AG08396 (cell line): ENCODE measurements around the gene DIS3L2.
A peak's percentile ranks its signal among the peaks of the same experiment; 100 is the strongest.
"Not testable (repeated sequence)": the region's sequence is repeated elsewhere in the genome, so short reads cannot be mapped to it uniquely, and the experiment has no call there.

ENCODE experiments used
- DNase-seq: peaks from one replicate; pipeline ENCODE4 v3.0.0; 2012; ENCODE audit warnings: low spot score, mixed read lengths

Gene DIS3L2

DNA sequence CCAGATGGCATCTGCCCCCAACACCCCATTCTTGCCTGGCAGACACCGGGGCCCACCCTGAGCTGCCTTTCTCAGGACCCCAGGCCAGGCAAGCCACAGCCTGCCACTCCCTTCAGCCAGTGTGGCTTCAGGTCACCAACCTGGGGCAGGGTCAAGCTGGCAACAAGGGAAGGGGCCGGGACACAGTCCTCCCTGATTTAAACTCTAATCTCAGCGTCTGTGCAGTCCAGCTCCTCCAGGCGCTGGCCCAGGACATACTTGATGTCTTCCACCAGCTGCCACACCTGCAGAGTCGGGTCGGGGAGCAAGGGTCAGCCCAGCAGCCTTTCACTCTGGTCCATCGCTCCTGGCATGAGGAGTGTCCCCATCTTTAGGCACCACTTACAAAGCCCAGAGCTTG is 388.0 kb downstream of the DIS3L2 start:
- no peak for DNase-seq

DNA sequence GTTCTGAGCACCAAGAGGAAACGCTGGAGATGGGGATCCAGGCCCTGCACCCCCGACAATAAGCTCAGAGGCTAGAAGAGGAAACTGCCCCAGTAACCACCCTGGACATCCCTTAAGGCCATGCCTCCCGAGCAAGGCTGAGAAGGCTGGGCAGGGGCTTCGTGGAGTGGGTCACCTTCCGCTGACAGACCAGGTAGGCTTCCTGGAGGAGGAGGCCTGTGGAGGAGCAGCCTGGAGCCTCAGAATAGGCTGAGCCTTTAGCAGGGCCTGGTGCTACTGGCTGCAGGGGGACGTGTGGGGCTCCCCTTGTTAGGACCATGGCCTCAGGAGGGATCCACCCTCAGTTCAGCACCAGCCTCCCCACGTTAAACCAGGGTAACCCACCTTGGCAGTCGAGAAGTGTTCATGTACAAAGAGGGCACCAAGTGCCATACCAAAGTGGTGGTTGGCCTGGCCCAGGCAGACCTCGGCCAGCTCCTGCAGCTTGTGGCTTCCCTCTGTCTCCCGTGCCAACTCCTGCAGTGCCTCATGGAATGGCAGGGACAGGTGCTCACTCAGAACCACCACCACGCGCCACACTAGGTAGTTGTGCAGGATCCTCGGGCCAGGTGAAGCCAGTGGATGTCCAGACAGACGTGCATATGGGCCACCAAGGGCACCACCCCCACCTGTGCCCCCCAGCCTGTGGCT is 388.6 kb downstream of the DIS3L2 start:
- no peak for DNase-seq

DNA sequence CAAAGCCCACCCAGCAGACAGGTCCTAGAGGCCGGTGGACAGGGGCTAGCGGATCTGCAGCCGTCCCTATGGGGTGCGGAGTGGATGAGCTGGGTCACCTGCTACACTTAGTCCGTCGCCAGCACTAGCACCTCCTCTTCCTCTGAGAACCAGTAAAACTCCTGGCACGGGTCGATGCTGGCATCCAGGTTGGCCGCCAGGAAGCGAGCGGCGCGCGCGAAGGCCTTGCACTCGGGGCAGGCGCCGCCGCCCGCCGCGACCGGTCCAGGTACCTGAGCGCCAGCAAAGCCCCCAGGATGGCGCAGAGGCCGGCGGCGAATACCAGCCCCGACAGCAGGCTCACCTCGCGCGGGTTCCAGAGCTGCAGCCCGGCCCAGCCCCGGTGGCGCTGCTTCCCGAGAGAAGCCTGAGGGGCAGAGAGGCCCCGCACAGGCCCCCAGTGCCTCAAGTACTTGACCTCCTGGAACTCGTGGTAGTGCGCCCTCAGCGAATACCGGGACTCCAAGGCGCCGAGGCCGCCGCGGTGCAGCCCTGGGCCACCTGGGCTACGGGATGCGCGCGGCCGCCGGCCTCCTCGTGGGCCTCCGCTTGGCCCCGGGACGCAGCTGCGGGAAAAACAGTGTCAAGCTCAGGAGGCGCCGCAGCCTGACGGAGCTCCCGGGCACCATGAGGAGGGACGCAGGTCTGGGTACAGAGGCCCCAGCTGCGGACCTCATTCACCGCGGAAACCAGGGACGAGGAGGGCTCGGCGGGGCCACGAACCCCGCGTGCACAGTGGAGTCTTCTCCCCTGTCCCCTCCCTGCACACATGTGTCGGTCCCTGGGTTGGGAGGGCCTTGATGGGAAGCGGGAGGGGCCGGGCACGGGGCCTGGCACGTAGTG is 389.5 kb downstream of the DIS3L2 start:
- no peak for DNase-seq

DNA sequence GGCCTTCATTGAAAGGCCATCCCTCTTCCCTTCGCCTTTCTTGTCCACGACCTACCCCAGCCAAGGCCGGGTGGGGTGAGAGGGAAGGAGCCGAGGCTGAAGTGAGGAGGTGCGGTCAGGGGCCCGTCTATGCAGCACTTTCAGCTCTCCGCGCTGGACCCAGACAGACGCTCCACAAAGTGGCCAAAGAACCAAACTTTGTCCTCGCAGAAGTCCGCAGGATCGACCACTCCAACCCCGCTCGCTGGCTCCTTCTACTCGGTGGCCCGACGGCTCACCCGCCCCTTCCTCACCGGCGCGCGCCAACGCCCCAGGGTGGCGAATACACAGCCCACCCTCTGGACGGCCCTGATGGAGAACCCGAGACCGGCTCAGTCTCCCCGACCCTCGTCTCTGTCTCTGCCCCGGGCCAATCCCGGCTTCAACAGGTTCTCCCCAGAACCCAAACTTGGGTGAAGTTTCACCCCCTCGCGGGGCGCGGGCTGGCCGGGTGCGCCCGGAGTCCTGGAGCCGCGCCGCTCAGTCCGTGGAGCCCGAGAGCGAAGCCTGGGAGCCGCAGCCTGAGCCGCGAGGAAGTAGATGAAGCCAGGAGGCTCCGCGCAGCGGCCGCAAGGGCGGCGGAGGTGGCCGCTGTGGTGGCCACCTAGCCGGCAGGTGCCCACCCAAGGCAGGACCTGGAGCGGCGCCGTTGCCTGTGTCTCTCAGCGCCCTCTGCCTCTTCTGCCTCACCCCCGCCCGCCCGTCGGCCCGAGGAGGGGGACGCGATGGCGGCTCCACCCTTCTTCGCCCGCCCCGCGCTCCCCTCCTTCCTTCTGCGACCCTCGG is 390.4 kb downstream of the DIS3L2 start:
- DNase-seq: no peak

DNA sequence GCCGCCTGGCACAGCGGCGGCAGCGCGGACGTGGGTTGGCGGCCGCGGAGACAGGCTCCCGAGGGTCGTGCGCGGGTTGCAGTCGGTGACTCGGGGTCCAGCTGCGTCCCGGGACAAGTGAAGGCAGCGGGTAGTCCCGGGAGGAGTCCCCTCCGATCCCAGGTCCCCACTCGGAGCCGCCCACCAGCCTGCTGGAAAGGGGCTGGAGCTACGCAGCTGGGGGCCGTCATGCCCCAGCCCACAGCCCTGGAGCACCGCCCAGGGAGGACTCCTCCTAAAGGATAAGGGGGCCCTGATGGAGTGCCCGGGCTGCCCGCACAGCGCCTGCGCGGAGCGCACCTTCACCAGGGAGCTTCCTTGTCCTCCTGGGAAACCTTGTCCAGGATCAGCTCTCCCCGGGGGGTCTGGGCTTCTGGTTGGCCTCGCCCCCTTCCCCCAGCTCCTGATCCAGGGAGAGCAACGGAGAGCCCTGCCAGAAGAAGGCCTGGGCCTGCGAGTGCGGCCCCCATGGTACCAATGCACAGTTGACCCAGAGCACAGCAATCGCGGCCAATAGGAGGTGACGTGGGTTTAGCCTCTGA is 391.1 kb downstream of the DIS3L2 start:
- DNase-seq: no peak

DNA sequence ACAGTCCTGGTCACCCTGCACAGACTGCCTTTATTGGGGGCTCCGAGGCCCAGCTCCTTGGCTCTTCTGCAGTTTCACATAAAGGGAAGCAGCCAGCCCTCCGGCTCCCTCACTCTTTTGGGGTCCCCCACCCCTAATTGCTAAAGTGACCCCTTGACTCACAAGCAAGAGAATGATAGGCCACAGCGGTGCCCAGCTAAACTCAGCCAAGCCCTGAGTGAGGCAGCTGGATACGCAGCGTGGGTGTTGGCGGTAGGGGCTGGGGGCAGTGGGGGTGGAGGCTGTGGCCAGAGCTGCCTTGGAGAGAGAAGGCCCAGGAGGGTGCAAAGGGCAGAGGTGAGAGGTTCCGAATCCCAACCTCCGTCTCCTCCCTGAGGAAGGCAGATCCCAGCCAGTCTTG is 391.6 kb downstream of the DIS3L2 start:
- DNase-seq: no peak

DNA sequence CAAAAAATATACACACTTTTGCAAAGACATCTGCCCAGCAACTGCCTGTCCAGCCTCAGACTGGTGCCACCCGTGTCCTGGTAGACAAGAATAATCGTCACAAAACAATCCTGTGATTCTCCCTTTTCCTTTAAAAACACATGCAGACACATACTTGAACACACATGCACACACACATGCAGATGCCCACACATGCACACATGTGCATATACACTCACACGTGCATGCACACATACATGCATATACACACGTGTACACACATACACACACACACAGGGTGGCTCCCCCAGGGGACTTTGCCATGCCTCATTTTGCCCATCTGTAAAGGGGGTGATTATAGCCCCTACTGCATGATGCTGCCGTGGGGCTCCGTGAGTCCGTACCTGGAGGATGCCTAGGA is 392.1 kb downstream of the DIS3L2 start:
- no peak for DNase-seq

DNA sequence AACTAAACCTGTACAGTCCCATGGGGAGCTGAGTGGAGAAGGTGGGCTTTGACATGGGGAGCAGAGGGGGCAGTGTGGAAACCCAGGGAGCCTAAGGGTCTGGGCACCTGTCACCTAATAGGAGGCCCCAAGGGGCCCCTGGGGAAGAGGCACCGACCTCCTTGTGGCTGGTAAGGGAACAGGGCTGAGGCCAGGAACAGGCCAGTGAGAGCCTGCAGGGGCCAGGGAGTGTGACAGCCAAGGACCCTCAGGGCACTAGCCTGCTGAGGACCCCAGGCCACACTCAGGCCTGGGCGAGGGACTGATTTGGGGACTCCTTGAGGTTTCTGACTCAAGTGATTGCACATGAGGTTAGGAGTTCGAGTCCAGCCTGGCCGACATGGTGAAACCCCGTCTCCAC is 392.6 kb downstream of the DIS3L2 start:
- no peak for DNase-seq

DNA sequence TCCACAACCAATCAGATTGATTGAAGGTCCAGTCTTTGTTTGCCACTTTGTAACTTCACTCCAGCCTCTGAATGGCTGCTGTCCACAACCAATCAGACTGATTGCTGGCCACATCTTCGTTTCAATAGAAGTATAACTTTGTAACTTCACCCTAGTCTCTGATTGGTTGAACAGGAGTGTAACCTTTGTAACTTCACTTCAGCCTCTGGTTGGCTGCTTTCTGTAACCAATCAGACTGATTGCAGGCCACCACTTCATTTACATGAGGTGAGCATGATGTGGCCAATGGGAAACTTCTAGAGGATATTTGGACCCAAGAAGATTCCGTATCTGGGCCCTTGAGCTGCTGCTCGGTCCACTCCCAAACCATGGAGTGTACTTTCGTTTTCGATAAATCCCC is 400.1 kb downstream of the DIS3L2 start:
- no peak for DNase-seq

DNA sequence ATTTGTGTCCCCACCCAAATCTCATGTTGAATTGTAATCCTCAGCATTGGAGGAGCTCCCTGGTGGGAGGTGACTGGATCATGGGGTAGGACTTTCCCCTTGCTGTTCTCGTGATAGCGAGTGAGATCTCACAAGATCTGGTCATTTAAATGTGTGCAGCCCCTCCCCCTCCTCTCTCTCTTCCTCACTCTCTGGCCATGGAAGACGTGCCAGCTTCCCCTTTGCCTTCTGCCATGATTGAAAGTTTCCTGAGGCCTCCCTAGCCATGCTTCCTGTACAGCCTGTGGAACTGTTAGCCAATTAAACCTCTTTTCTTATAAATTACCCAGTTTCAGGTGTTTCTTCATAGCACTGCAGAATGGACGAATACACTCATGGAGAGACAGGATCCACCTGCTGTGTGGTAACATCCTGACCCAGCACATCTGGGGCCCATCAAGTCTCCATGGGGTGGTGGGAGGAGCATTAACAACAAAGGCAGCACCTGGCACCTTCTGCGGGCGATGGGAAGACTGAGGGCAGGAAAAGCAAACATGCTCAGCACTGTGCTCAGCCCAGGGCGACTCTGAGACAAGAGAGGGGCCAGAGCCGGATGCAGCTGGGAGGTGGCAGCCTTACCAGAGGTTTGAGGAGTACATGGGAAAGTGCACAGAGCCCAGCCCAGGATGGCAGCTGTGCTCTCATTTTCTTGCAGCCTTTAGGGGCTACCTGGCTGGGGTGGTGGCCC is 400.8 kb downstream of the DIS3L2 start:
- DNase-seq: no peak

DNA sequence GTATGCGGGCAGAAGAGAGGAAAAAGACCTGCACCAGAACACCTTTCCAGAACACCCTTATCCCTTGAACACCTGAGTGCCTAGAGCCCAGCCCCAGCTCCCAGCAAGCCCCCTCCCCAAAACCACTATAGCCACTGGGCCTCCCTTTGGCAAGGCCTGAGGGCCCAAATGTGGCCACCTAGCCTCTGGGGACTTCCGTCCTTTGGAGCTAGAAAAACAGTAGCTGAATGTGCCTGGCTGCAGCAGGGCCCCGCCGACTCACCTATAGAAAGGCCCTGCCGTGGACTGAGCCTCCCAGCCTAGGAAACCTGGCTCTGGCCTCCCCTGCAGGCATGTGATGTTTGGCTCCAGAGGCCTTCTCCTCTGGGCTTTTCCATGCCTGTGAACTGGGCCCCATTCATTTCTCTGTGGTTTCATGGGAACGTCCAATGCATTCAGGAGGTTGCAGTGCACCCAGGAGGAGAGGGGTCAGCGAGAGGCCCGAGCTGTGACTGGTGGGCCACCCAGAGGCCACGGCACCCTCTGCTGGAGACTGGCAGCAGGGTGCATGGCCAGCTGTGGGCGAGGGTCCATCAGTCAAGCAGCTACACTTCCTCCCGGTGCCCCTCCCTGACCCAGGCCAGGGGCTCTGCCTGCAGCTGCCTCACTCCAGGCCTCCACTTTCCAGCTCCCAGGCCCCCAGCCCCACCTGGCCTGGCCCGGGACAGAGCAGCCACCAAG is 401.7 kb downstream of the DIS3L2 start:
- not testable (repeated sequence) for DNase-seq

DNA sequence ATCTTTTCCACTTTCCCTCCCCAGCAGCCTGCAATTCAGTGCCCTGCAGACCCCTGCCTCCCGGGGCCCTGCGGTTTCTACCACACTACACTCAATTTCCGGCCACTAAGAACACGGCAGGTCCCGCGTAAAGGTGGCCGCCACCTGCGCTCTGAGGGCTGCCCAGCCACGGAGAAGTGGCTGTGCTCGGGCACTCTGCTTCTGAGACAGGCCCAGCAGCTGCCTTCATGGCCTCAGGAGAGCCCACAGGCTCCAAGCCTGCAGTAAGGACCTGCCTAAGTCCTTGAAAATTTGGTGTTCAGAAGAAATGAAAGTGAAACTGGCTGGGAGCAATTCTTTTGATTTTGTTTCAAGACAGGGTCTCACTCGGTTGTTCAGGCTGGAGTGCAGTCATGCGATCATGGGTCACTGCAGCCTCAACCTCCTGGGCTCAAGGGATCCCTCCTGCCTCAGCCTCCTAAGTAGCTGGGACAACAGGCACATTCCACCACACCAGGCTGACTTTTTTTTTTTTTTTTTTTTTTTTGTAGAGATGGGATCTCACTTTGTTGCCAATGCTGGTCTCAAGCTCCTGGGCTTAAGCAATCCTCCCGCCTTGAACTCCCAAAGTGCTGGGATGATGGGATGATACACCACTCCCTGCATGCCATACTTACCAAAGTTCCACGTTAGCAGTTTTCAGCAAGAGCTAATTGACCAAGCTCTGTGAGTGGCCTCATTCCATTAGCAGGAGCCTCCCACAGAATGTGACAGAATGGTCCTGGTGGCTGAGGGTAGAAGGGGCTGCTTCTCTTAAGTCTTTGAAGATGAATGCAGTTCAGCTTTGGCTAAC is 402.5 kb downstream of the DIS3L2 start:
- no peak for DNase-seq

DNA sequence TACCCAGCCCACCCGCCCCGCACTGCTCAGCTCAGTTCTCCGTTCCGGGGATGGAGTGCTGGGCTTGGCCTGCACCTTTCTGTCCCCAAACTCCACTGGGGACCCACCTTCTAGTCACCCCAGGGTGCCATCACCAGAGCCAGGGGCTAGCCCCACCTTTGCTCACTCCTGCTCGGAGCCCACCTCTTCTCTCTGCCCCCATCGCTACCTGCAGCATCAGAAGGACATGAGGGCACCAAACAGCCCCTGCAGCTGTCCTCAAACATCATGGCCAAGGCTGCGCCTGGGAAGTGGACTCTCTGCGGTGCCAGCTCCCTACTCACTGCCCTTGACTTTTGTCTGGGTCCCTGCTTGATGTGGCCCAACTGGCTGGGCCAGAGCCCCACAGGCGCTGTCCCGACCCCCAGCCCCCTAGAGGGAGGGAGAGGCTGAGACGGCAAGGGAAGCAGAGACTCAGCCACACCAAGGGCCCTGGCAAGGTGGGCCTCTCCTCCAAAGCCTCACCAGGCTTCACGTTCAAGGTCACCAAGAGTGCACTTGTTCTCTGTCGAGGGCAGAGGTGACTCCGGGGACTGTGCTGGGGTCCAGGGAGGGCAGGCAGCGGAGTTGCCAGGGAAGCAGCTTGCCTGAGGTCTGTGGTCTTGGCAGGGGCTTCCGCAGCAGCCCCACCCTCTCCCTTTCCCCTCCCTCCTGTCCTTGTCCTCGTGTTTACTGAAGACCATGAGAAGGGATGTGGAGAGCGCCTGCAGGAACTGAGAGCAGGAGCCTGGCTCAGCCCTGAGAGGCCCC is 403.5 kb downstream of the DIS3L2 start:
- DNase-seq: not testable (repeated sequence)

DNA sequence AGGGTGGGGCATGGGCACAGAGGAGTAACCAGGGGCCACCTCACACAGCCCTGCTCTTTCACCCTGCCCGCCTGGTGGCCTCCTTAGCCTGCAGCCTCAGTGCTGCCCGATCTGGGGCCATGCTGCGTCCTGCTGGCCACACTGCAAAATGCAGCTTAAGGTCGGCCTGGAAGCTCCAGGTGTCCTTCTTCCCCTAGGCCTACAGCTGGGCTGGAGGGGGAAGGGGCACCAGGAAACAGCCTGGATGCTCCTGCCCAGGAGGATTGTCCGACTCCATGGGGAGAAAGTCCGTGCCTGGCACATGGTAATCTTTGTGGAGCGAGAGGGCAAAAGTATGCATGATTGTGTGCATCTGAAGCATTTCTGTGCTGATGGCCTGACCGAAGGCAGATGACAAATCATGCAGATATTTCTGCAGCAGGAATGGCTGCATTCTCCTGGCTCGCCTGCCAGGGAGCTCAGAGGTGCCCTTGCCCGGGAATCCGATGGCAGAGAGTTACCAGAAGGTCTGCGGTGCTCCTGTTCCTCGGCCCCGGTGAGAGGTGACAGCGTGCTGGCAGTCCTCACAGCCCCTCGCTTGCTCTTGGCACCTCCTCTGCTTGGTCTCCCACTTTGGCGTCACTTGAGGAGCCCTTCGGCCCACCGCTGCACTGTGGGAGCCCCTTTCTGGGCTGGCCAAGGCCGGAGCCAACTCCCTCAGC is 404.3 kb downstream of the DIS3L2 start:
- peak; percentile 66 for DNase-seq

DNA sequence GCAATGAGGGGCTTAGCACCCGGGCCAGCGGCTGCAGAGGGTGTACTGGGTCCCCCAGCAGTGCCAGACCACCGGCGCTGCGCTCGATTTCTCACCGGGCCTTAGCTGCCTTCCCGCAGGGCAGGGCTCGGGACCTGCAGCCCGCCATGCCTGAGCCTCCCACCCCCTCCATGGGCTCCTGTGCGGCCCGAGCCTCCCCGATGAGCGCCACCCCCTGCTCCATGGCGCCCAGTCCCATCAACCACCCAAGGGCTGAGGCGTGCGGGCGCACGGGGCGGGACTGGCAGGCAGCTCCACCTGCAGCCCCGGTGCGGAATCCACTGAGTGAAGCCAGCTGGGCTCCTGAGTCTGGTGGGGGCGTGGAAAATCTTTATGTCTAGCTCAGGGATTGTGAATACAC is 404.9 kb downstream of the DIS3L2 start:
- DNase-seq: not testable (repeated sequence)

DNA sequence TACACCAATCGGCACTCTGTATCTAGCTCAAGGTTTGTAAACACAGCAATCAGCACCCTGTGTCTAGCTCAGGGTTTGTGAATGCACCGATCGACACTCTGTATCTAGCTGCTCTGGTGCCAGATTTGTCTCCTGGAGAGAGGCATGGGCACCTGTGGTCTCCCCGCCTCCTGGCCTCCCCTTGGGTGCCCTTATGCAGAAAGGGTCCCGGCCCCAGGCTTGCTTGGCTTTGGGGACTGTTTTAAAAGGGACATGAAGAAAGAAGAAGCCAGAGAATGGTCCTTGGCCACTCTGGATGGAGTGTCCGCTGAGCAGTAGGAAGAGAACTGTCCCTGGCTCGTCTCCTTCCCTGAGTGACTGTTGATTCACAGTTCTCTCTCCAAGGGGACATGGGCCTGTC is 405.5 kb downstream of the DIS3L2 start:
- DNase-seq: no peak

DNA sequence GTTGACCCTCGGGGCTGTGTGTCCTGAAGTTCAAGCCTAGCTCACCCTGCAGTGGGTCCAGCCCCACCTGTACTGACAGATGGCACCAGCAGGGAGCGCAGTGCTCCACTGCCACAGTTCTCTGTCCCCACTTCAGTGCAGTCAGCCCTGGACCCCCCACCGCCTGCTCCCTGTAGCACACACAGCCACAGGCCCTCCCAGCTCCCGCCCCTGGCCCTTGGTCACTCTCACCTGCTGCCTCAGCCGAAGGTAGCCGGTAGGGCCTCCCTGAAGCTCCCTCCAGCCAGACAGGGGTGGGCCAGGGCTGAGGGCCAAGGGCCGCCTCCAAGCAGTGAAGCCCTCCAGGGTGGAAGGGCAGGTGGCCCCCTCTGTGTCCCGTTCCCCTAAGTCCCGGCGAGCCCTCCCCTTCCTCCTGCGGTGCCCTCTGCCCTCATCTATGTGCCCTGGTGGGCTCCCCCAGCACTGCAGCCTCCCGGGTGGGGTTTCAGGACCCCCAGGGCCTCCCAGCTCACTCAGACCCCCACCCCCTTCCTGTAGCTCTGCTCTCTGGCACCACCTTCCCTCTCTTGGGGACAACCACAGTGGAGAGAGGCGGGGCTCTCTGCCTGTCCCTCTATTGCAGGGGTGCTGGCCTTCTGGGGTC is 406.2 kb downstream of the DIS3L2 start:
- DNase-seq: no peak

DNA sequence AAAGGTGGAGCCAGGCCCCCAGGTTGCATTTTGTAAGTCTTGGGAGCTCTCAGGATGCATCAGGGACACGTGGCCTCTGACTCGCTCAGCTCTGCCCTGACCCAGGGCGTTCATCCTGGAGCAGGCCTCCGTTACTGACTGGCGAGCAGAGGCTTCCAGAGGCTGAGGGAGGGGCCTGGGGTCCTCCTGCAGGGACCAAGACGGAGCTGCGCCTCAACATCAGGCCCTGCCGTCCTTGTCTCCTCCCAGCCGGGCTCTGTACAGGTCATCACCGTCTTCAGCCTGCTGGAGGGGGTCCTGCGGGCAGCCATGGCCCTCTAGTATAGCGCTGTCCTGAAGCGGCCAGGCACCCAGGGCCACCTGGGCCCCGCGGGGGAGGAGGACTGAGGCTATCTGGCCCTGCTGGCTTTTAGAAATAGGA is 406.8 kb downstream of the DIS3L2 start:
- no peak for DNase-seq
